Keratinocyte (primary cell): Measurements from ENCODE around the gene PLA2G4D. TPM values are rescaled to one million over a fixed set of nuclear protein-coding genes. Genes with fewer than 3 reads are reported as not detected.

Source experiments
- DNase-seq: peaks from one replicate; pipeline ENCODE4 v3.0.0-alpha.2; 2011; ENCODE audit warnings: low read depth, missing footprints, low spot score
- FAIRE-seq: peaks from 2 replicates; lab custom pipeline; 2011; peaks lifted over from hg19 to GRCh38; lab: Jason Lieb, UNC
- H2AFZ ChIP-seq: 2 replicates; pipeline ENCODE4 v1.6.0; 2012; ENCODE audit warnings: low read length, control low read depth, inconsistent platforms; ENCODE audit not compliant: control insufficient read depth
- H3K27ac ChIP-seq: 2 replicates; pipeline ENCODE4 v1.5.1; 2011; ENCODE audit warnings: low read length; ENCODE audit not compliant: control insufficient read depth, insufficient read depth
- H3K27me3 ChIP-seq: 3 replicates; pipeline ENCODE4 v1.6.0; 2011; ENCODE audit warnings: low read length; ENCODE audit not compliant: control insufficient read depth, insufficient read depth; ENCODE audit errors: extremely low read depth
- H3K36me3 ChIP-seq, 2 experiments: 2 replicates in 1 of 2; 3 replicates in 1 of 2; pipeline ENCODE4 v1.5.1; 2011; ENCODE audit warnings: low read length in 2 of 2, mild to moderate bottlenecking in 1 of 2; ENCODE audit not compliant: control insufficient read depth in 2 of 2, insufficient read depth in 2 of 2; ENCODE audit errors: extremely low read depth in 1 of 2
- H3K4me1 ChIP-seq: 3 replicates; pipeline ENCODE4 v1.5.1; 2011; ENCODE audit warnings: low read length; ENCODE audit not compliant: control insufficient read depth, insufficient read depth; ENCODE audit errors: extremely low read depth
- H3K4me2 ChIP-seq: 3 replicates; pipeline ENCODE4 v1.6.0; 2011; ENCODE audit warnings: low read depth, low read length; ENCODE audit not compliant: control insufficient read depth, insufficient read depth; ENCODE audit errors: extremely low read depth
- H3K4me3 ChIP-seq, 3 experiments: fragments of 200-600 bp in 1 of 3; sonication (generic) in 1 of 3; 2 replicates in 2 of 3; 3 replicates in 1 of 3; pipeline ENCODE4 v1.5.1; 2011 to 2016; ENCODE audit warnings: low read length in 3 of 3, mild to moderate bottlenecking in 3 of 3, control low read depth in 2 of 3, inconsistent platforms in 1 of 3, low read depth in 1 of 3, mixed read lengths in 1 of 3, mixed run types in 1 of 3, moderate library complexity in 1 of 3; ENCODE audit not compliant: control insufficient read depth in 2 of 3, insufficient read depth in 2 of 3; ENCODE audit errors: extremely low read depth in 1 of 3
- H3K79me2 ChIP-seq: 2 replicates; pipeline ENCODE4 v1.6.0; 2012; ENCODE audit warnings: low read length; ENCODE audit not compliant: control insufficient read depth, insufficient read depth
- H3K9ac ChIP-seq: 3 replicates; pipeline ENCODE4 v1.6.0; 2011; ENCODE audit warnings: low read length; ENCODE audit not compliant: control insufficient read depth, insufficient read depth; ENCODE audit errors: extremely low read depth
- H3K9me1 ChIP-seq: 3 replicates; pipeline ENCODE4 v1.6.0; 2011; ENCODE audit warnings: low read length; ENCODE audit not compliant: control insufficient read depth, insufficient read depth; ENCODE audit errors: extremely low read depth
- H3K9me3 ChIP-seq: 2 replicates; pipeline ENCODE4 v1.5.1; 2012; ENCODE audit warnings: low read depth, low read length; ENCODE audit not compliant: control insufficient read depth
- H4K20me1 ChIP-seq: 3 replicates; pipeline ENCODE4 v1.6.0; 2011; ENCODE audit warnings: low read length; ENCODE audit not compliant: control insufficient read depth, insufficient read depth; ENCODE audit errors: extremely low read depth
- EZH2 ChIP-seq: IDR thresholded peaks from one replicate; pipeline ENCODE4 v1.6.1; 2012; ENCODE audit warnings: inconsistent platforms, mild to moderate bottlenecking, low read length, moderate library complexity
- dilution Hi-C: fragments of 300-500 bp; cut with MboI; formaldehyde crosslinking; loops from one replicate; pipeline ENCODE4 v1.7.0; 2020; ENCODE audit warnings: low sequenced_read_pairs; ENCODE audit not compliant: extremely low pct_ligation_motif_present
- polyA plus RNA-seq, 5 experiments: library from polyadenylated mRNA; depleted of rRNA in 3 of 5; stranded (reverse) in 3 of 5; stranded (forward) in 1 of 5; unstranded in 1 of 5; fragments of >200 nt; gene quantifications; 1 replicate in 1 of 5; 2 replicates in 3 of 5; 3 replicates in 1 of 5; pipeline versions ENCODE4 v1.2.1 to v1.2.3, GENCODE V29; 2011 to 2012; ENCODE audit warnings: missing spikeins in 2 of 5, low read depth in 1 of 5, low replicate concordance in 1 of 5
- TF ChIP-seq, protein P1 (sequence below), 3 experiments: IDR thresholded peaks in 1 of 3; conservative IDR thresholded peaks in 1 of 3; optimal IDR thresholded peaks in 1 of 3; 2 replicates in 2 of 3; 3 replicates in 1 of 3; pipeline versions ENCODE3 to v1.5.1; 2011; ENCODE audit warnings: low read length in 3 of 3, mild to moderate bottlenecking in 3 of 3, moderate library complexity in 2 of 3, control low read depth in 1 of 3, inconsistent platforms in 1 of 3; ENCODE audit not compliant: insufficient read depth in 2 of 3; ENCODE audit errors: extremely low read depth in 1 of 3

PLA2G4D gene
- polyA plus RNA-seq, 1 donor (not counting 4 experiments of a cell fraction or from before 2014, with no cell fraction given): 0.69 TPM

DNA sequence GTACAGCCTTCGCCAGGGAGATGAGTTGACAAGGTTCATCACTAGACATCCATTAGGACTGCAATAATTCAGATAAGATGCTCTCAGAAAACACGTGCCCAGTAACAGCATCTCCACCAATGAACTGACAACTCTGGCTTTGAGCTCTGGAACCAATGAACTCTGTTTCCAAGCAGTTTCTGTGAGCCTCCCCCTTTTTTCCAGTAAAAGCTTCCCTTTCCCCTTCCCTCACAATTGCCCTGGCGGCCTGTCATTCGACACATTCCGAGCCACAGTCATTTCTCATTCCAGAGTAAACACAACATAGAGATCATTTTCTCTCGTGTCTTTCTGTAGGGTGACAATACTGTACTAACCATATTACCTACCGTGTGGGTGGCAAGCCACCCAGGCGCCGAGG is 3.6 kb downstream of the PLA2G4D start:
- H3K27me3 ChIP-seq: no peaks in the 10 kb centered on the region
- FAIRE-seq (no peak), DNase-seq (no peak)
- no peaks in the 10 kb centered on the region for H3K79me2 ChIP-seq
- peaks cover 46% of the 10 kb centered on the region for H3K4me1 ChIP-seq
- no peak for TF ChIP-seq EZH2
- TF ChIP-seq, protein P1, sequence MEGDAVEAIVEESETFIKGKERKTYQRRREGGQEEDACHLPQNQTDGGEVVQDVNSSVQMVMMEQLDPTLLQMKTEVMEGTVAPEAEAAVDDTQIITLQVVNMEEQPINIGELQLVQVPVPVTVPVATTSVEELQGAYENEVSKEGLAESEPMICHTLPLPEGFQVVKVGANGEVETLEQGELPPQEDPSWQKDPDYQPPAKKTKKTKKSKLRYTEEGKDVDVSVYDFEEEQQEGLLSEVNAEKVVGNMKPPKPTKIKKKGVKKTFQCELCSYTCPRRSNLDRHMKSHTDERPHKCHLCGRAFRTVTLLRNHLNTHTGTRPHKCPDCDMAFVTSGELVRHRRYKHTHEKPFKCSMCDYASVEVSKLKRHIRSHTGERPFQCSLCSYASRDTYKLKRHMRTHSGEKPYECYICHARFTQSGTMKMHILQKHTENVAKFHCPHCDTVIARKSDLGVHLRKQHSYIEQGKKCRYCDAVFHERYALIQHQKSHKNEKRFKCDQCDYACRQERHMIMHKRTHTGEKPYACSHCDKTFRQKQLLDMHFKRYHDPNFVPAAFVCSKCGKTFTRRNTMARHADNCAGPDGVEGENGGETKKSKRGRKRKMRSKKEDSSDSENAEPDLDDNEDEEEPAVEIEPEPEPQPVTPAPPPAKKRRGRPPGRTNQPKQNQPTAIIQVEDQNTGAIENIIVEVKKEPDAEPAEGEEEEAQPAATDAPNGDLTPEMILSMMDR (optimal IDR thresholded peaks at IDR 0.05 in 1 of 3, IDR thresholded peaks at IDR 0.05 in 1 of 3, conservative IDR thresholded peaks at IDR 0.05 in 1 of 3; ENCODE audit: extremely low read depth in 1 of 3, insufficient read depth in 2 of 3, low read length in 3 of 3): no peak
- no peaks in the 10 kb centered on the region for H4K20me1 ChIP-seq
- no peaks in the 10 kb centered on the region for H3K9me3 ChIP-seq
- H3K27ac ChIP-seq: no peak overlapping the region
- no peak overlapping the region for H3K4me3 ChIP-seq
- no peaks in the 10 kb centered on the region for H3K9me1 ChIP-seq
- no peaks in the 10 kb centered on the region for H3K36me3 ChIP-seq
- no peak overlapping the region for H3K4me2 ChIP-seq
- no peak overlapping the region for H3K9ac ChIP-seq
- H2AFZ ChIP-seq: peak overlapping the region; percentile 5
- dilution Hi-C loops: no loop called here

DNA sequence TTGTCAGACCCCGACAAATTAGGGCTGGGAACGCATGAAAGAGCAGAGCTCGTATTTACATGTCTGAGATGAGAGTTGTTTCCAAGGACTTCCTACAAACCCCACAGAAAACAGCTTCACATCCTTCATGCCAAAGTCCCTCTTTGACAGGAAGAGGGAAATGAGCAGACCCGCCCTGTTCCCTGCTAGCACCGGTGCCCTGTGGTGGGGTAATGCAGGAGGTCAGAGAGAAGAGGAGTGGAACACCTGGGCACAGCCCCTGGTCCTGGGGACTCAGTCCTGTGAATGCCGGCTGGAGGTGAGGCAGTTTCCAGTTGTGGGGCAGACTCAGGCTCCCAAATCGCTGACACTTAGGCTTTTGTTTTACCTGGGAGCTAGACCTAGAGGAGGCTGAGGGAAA is 4.0 kb downstream of the PLA2G4D start:
- DNase-seq (no peak), FAIRE-seq (peak; percentile 23)
- H3K27me3 ChIP-seq: no peaks in the 10 kb centered on the region
- no peak overlapping the region for H3K9ac ChIP-seq
- no peaks in the 10 kb centered on the region for H3K9me1 ChIP-seq
- peaks cover 49% of the 10 kb centered on the region for H3K4me1 ChIP-seq
- dilution Hi-C loops: no loop called here
- H3K36me3 ChIP-seq: no peaks in the 10 kb centered on the region
- H3K27ac ChIP-seq: no peak overlapping the region
- H2AFZ ChIP-seq: peak overlapping the region; percentile 5
- peak overlapping the region; percentile 4 for H3K4me2 ChIP-seq
- no peaks in the 10 kb centered on the region for H3K9me3 ChIP-seq
- H3K79me2 ChIP-seq: no peaks in the 10 kb centered on the region
- H3K4me3 ChIP-seq: no peak overlapping the region
- H4K20me1 ChIP-seq: no peaks in the 10 kb centered on the region
- TF ChIP-seq, protein P1 (optimal IDR thresholded peaks at IDR 0.05 in 1 of 3, IDR thresholded peaks at IDR 0.05 in 1 of 3, conservative IDR thresholded peaks at IDR 0.05 in 1 of 3; ENCODE audit: extremely low read depth in 1 of 3, insufficient read depth in 2 of 3, low read length in 3 of 3): no peak
- TF ChIP-seq EZH2: no peak
